GM18861 (cell line): ENCODE data around the gene TNFRSF14.

Source experiments
- ATAC-seq: cut with Tn5 transposase; IDR thresholded peaks from one replicate; pipeline ENCODE4 v1.9.1; 2021; ENCODE audit not compliant: unreplicated experiment

TNFRSF14 gene

GRCh38 chr1:2586154-2587070 lies 30.2 kb downstream of the TNFRSF14 start, which contains the start of gene PRXL2B:
Gene PRXL2B (plus strand): TSS chr1:2586777. CDS start chr1:2586886, 109 bp downstream.
- ATAC-seq: peak; percentile 56

- no peak for ATAC-seq
Measured at GRCh38 chr1:2587071-2587859, 31.1 kb downstream of the TNFRSF14 start.

DNA sequence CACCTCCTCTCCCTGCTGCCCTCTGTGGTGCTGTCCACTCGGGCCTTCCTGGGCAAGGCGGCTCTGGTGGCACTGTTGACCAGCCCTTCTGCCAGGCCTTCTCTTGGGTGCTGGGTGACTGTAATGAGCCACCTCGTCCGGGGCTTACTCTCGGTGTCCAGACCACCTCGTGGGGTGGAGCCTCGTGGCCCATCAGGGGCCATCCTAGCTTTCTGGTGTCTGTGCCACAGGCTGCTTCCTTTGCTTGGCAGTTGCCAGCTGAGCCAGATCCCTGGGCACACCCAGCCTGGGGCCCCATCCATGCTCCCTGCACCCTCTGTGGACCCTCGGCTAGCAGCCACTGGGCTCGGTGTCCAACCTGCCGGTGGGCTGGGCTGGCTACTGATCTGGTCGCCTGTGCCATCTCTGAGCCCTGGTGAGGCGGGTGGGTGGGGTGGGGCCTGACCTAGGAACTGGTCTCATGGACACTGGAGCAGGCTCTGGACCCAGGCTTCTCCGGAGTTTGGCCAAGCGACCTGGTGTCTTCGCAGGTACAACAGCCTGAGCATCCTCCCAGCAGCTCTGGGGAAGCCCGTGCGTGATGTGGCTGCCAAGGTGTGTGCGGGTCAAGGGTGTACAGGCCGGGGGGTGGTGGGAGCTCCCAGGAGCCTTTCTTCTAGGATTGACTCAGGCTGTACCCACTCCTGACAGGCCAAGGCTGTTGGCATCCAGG lies 31.8 kb downstream of the TNFRSF14 start:
- no peak for ATAC-seq

DNA sequence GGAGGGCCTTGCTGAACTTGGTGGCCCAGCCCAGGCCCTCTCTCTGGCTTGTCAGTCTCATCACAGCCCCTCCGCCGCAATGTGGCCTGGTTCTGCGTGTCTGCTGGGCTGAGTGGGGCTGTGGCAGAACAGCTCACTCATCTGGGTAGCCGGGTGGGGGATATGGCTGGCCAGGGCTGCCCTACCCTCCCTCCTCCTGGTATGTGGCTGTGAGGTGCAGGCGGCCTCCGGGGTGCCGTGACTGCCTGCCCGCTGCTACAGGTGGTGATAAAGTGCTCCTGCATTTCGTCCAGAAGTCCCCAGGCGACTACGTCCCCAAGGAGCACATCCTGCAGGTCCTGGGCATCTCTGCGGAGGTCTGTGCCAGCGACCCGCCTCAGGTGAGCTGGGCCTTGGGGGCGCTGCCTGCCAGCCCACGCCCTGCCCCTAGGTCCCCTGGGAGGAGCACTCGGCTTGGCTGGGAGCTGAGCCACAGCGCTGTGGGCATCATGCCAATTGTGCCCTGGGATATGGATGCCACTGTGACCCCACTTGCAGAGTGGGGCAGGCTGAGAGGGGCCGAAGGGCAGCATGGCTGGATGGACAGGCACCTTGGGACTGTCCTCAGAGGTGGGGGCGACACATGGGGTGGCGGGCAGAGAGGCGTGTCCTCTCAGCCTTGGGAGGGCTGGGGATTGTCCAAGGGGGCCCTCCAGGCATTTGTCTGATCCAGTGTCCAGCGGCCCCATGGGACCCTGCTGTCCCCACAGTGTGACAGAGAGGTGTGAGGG lies 32.7 kb downstream of the TNFRSF14 start:
- no peak for ATAC-seq

DNA sequence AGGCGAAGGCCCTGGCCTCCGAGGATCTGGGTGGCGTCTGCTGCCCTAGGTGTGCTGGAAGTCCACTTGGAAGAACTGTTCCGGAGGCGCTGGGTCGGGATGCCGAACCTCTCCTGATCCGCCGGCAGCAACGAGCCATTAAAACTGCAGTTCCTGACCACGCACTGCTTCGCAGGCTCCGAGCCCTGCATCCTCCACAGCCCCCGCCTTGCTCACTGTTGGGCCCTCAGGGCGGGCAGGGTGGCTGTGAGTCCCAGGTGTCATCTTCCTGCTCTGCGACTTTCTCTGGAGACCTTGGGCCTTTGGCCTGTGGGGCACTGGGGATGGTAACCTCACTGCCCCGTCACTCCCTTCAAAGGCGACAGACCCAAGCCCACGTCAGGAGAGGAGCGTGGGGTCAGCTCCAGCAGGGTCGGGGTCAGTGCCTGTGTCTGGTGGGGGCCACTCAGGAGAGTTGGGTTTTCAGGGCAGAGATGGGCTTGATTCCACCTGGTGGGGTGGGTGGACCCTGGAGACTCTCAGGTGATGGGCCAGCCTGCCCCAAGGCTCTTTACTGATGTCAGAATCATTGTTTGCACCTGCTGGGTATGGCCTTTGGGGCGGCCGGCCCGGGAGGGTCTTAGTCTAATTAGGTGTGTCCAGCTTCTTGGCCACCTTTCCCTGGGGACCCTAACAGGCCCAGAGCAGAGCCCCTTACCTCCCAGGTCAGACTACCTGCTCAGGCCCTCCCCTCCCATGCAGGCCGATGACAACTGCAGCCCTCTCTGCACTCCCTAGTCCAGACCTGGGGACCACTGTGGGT lies 33.5 kb downstream of the TNFRSF14 start:
- no peak for ATAC-seq

DNA sequence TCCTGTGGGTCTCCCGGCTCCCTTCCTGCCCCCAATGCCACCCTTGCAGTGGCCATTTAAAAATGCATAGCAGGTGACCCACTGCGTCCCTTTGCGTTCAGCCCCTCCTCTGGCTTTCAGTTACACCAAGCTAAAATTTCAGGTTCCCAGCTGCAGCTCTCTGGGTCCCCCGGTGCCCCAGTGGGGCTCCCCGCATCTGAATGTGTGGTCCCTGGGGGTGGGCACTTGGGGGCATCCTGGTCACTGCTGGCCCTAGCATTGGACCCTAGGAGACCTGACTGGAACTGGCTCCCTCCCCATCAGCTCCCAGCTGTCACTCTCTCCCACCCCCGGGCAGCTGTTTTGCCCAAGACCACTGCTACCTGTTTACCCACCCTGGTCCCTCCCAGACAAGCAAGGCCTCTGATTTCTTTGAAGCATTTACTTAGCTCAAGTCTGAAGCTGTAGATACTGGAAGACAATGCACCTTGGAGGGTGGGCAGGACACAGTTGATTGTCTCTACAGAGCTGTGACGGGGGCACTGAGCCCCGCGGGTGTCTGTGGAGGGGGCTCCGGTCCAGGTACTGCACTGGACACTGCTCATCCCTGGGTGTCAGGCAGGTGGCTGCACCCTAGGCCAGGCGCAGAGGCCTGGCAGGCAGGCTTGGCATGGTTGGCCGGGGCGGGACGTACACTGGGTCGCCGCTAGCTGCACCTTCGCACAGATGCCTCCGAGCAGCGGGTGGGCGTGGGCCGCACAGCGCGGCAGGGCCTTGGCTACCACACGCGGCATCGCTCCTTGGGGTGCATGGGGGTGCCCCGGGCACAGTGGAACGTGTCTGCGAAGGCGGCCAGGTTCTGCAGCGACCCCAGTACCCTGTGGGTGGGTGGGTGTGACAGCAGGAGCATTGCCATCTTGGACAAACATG lies 34.3 kb downstream of the TNFRSF14 start:
- no peak for ATAC-seq

DNA sequence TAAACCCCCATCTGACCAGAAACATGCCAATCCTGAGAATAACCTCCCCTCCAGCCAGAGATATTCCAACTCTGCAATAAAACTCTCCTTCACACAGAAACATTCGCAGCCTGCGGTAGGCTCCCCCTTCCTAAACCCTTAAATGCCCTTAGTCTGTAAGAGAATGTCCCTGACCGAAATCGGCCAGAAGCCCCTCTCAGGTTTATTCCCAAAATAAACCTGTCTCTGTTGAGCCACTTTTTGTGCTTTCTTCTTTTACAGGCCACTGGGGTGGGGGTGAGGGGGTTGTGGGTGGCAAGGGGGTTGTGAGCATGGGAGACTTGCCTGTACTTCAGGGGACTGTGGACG lies 35.0 kb downstream of the TNFRSF14 start:
- no peak for ATAC-seq

- no peak for ATAC-seq
Measured at GRCh38 chr1:2591581-2592261, 35.5 kb downstream of the TNFRSF14 start.

- ATAC-seq: no peak
Measured at GRCh38 chr1:2592672-2593071, 36.5 kb downstream of the TNFRSF14 start.

GRCh38 chr1:2593251-2593878 lies 37.2 kb downstream of the TNFRSF14 start:
- ATAC-seq: no peak

- no peak for ATAC-seq
Measured at GRCh38 chr1:2594001-2594640, 38.0 kb downstream of the TNFRSF14 start.

DNA sequence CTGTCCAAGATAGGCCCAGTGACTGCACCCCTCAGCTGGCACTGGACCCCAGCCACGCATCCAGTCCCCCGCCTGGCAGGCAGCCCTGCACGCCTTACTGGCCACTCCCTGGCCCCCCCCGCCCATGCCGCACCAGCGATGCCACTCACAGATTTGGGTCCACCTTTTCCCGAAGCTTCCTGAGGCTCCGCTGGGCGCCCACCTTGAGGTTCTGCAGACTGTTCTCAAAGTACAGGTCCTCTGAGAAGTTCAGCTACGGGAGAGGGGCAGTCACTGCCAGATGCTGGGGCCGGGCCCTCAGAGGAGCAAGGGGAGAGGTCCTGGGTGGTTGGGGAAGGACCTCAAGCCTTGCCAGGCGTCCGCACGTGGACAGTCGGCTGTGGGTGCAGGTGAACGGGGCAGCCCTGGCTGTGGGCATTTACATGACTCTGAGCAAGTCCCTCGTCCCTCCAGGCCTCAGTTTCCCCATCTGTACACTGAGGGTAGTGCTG lies 38.5 kb downstream of the TNFRSF14 start:
- no peak for ATAC-seq

GRCh38 chr1:2595261-2595811 lies 39.2 kb downstream of the TNFRSF14 start:
- ATAC-seq: no peak

- ATAC-seq: no peak
Measured at GRCh38 chr1:2595812-2596529, 39.8 kb downstream of the TNFRSF14 start.

DNA sequence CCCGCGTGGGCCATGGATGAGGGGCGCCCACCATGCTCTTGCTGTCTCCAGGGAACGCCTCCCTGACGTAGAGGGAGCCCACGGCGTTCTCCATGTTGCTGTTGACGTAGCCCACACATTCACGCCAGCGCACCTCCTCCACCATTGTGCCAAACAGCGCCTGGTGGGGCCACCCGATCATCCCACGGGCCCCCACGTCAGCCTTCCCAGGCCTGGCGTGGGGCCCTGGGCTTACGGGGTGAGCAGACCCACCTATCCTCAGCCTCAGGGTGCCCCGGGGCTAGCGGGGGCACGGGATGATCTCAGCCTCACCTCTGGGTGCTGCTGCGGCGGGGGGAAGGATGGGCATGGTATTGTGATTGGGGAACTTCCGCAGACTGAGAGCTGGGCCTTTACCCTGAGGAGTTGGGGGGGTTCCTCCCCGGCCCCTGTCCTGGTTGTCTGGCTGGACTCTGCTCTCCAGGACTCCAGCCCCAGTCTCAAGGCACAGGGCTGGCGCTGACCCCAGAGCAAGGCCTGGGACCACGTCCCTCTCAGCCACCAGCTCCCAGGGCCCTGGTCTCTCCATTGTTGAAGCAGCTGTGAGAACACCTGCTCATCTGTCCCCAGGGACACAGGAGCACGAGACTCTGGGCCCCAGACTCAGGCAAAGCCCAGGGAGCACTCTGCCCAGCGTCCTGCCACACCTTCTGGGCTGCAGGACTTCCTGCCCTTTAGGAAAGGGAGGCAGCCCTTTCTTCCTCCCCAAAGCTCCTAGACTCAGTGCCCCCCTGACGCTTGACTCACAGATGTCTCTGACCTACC lies 40.6 kb downstream of the TNFRSF14 start:
- ATAC-seq: no peak
